Mesothelial cell of epicardium (in vitro differentiated cells): ENCODE measurements around the gene PRR16. TPM values are rescaled to one million over a fixed set of nuclear protein-coding genes. Genes with fewer than 3 reads are reported as not detected.

Source experiments
- DNase-seq, 2 experiments: peaks; one replicate each; pipeline ENCODE4 v3.0.0; 2021; ENCODE audit warnings: low spot score in 2 of 2; ENCODE audit not compliant: unreplicated experiment in 2 of 2
- H3K27ac Mint-ChIP-seq: 2 replicates; pipeline ENCODE4 v1.8.0; 2021; ENCODE audit warnings: mixed read lengths
- H3K27me3 Mint-ChIP-seq: 2 replicates; pipeline ENCODE4 v1.8.0; 2021; ENCODE audit warnings: low read depth, mixed read lengths
- H3K36me3 Mint-ChIP-seq: 2 replicates; pipeline ENCODE4 v1.8.0; 2021; ENCODE audit warnings: mixed read lengths
- H3K4me1 Mint-ChIP-seq: 2 replicates; pipeline ENCODE4 v1.8.0; 2021; ENCODE audit warnings: mixed read lengths
- H3K4me3 Mint-ChIP-seq: 2 replicates; pipeline ENCODE4 v1.8.0; 2021; ENCODE audit warnings: mild to moderate bottlenecking, moderate library complexity, mixed read lengths
- H3K9me3 Mint-ChIP-seq: 2 replicates; pipeline ENCODE4 v1.8.0; 2021; ENCODE audit warnings: mixed read lengths
- total RNA-seq: library from RNA; stranded (reverse); gene quantifications from 3 replicates; pipeline ENCODE4 v1.2.1, GENCODE V29; 2021
- TF ChIP-seq, protein P1 (sequence below): fragments of 200-600 bp; sonication (generic); IDR thresholded peaks from one replicate; pipeline ENCODE4 v1.5.0; 2021; ENCODE audit warnings: antibody characterized with exemption; ENCODE audit not compliant: unreplicated experiment

Gene PRR16
- total RNA-seq, 1 donor from 2014 or later = 2.1 TPM

DNA sequence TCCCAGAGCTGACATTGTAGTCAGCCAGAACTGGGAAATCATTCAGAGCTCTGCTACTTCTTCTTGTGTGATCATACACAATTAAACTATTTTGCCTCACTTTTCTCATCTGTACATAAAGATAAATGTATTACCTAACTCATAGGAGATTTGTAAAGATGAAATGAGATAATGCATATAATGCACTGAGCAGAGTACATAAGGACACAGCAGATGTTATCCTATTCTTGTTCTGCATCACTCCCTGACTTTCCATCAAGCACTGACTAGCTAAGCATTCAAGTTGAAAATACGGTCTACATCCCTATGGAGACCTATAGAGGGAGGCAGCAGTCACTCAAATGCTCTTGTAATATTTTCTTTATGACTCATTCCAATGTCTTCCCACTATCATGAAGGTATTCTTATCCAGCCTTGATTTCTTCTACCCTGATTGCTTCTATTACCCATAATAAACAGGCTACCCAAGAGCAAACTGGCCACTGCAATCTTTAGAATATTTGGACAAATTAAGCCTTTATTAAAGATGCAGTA is 16.3 kb upstream of the PRR16 start:
- Mint-ChIP-seq H3K27ac (no peak overlapping the region), H3K9me3 (no peaks in the 10 kb centered on the region), H3K4me1 (peaks cover 21% of the 10 kb centered on the region), H3K27me3 (no peaks in the 10 kb centered on the region), H3K36me3 (no peaks in the 10 kb centered on the region), H3K4me3 (no peak overlapping the region)
- no peak for DNase-seq
- TF ChIP-seq, protein P1, sequence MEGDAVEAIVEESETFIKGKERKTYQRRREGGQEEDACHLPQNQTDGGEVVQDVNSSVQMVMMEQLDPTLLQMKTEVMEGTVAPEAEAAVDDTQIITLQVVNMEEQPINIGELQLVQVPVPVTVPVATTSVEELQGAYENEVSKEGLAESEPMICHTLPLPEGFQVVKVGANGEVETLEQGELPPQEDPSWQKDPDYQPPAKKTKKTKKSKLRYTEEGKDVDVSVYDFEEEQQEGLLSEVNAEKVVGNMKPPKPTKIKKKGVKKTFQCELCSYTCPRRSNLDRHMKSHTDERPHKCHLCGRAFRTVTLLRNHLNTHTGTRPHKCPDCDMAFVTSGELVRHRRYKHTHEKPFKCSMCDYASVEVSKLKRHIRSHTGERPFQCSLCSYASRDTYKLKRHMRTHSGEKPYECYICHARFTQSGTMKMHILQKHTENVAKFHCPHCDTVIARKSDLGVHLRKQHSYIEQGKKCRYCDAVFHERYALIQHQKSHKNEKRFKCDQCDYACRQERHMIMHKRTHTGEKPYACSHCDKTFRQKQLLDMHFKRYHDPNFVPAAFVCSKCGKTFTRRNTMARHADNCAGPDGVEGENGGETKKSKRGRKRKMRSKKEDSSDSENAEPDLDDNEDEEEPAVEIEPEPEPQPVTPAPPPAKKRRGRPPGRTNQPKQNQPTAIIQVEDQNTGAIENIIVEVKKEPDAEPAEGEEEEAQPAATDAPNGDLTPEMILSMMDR = no peak

DNA sequence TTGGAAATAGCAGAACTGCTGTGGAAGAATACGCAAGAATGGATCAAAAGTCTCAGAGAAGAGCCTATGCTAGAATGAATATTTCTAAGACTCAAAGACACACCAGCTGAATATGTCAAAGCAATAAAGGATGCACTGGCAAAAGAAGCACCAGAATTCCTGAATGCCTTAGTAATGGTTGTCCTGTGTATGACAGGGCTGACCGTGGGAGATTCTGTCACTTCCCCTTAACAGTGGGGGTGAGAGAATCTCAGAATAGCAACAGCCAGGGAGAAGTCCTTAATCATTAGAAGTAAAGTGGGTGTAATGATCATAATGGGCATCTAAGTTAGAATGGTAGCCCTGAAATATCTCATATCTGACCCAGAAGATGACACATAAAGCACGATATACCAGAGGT is 14.6 kb upstream of the PRR16 start:
- H3K9me3 Mint-ChIP-seq = no peaks in the 10 kb centered on the region
- no peaks in the 10 kb centered on the region for H3K27me3 Mint-ChIP-seq
- no peaks in the 10 kb centered on the region for H3K36me3 Mint-ChIP-seq
- peaks cover 32% of the 10 kb centered on the region for H3K4me1 Mint-ChIP-seq
- no peak overlapping the region for H3K4me3 Mint-ChIP-seq
- TF ChIP-seq, protein P1 = no peak
- no peak for DNase-seq
- no peak overlapping the region for H3K27ac Mint-ChIP-seq

DNA sequence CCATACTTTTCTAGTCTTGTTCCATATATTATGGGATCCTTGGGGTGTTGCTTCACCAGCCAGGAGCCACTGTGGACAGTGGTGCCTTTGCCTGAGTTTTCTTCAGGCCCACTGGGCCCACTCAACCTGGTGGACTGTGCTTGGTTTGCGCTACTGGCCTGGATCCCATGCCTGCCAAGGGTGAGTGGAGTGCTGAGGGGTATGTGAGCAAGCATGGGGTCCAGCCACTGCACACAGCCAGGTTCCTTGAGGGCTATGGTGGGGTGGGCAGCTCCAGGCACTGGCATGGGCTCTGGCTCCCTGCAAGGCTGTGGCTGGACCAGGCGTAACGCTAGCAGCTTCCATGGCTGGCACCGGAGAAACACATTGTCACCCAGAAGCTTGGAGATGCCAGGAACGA is 13.2 kb upstream of the PRR16 start:
- DNase-seq = no peak
- Mint-ChIP-seq H3K36me3 (no peaks in the 10 kb centered on the region), H3K4me1 (peaks cover 42% of the 10 kb centered on the region), H3K27me3 (no peaks in the 10 kb centered on the region), H3K27ac (no peak overlapping the region), H3K4me3 (no peak overlapping the region), H3K9me3 (no peaks in the 10 kb centered on the region)
- TF ChIP-seq, protein P1 = no peak

DNA sequence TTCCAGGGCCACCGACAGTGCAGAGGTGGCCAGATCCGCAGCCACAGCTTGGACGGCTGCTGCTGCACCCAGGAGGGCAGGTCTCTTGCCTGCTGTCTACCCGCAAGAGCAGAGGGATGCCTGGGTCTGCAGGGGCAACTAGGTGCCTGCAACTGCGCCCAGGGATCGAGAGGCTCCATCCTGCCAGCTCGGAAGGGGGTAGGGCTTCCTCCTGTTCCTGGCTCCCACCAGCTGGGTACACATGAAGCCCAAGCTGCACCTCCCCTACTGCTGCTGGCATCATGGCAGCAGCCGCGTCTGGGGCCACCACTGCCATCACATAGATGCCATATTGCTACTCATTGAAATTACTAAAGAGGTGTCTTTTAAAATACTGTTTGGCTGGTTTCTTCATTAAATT is 12.7 kb upstream of the PRR16 start:
- H3K4me3 Mint-ChIP-seq = no peak overlapping the region
- no peak for DNase-seq
- TF ChIP-seq, protein P1 = no peak
- no peaks in the 10 kb centered on the region for H3K27me3 Mint-ChIP-seq
- no peaks in the 10 kb centered on the region for H3K36me3 Mint-ChIP-seq
- H3K27ac Mint-ChIP-seq = no peak overlapping the region
- H3K4me1 Mint-ChIP-seq = peaks cover 43% of the 10 kb centered on the region
- H3K9me3 Mint-ChIP-seq = no peaks in the 10 kb centered on the region

DNA sequence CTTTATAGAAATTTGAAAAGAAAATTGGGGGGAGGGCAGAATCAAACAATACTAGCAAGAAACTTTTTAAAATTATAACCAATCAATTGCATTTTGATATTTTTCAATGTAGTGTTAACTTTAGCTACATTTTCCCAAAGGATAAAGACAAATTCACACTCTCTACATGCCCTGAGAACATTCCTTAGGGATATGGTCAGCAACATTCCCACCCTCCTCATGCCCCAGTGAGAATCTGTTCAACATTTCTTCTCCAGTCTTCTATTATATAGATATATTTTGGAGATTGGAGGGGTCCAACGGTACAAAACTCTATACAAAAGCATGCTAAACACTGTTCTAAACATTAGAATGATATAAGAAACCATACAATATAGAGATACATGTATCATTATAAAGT is 11.6 kb upstream of the PRR16 start:
- TF ChIP-seq, protein P1 = no peak
- no peak for DNase-seq
- Mint-ChIP-seq H3K4me1 (peaks cover 33% of the 10 kb centered on the region), H3K36me3 (no peaks in the 10 kb centered on the region), H3K27ac (no peak overlapping the region), H3K27me3 (no peaks in the 10 kb centered on the region), H3K4me3 (no peak overlapping the region), H3K9me3 (no peaks in the 10 kb centered on the region)
